Measurements from ENCODE around the gene SSR3. TPM values are rescaled to one million over a fixed set of nuclear protein-coding genes. Genes with fewer than 3 reads are reported as not detected.

The SSR3 gene
- 255 and 326 TPM in 2 replicates for total RNA-seq

GRCh38 chr3:156554842-156555687 is at the start of gene SSR3:
Gene SSR3 (minus strand): TSS chr3:156555117. CDS start chr3:156555089, 28 bp downstream.

Other genes with a start within 250 kb of the SSR3 start
- gene TIPARP, start 119.5 kb upstream of the SSR3 start, total RNA-seq: 16.5 and 30.5 TPM in 2 replicates